Measurements from ENCODE around the gene SPOCK1.

The SPOCK1 gene

DNA sequence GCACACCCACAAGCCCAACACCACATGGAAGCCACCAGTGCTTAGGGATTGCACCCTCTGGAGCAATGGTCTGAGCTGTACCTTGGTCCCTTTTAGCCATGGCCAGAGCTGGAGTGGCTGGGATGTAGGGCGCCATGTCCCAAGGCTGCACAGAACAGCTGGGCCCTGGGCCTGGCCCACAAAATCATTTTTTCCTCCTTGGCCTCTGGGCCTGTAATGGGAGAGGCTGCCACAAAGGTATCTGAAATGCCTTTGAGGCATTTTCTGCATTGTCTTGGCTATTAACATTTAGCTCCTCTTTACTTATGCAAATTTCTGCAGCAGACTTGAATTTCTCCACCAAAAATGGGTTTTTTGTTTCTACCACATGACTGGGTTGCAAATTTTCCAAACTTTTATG lies 117.6 kb downstream of the SPOCK1 start:
- TF ChIP-seq, protein P1, sequence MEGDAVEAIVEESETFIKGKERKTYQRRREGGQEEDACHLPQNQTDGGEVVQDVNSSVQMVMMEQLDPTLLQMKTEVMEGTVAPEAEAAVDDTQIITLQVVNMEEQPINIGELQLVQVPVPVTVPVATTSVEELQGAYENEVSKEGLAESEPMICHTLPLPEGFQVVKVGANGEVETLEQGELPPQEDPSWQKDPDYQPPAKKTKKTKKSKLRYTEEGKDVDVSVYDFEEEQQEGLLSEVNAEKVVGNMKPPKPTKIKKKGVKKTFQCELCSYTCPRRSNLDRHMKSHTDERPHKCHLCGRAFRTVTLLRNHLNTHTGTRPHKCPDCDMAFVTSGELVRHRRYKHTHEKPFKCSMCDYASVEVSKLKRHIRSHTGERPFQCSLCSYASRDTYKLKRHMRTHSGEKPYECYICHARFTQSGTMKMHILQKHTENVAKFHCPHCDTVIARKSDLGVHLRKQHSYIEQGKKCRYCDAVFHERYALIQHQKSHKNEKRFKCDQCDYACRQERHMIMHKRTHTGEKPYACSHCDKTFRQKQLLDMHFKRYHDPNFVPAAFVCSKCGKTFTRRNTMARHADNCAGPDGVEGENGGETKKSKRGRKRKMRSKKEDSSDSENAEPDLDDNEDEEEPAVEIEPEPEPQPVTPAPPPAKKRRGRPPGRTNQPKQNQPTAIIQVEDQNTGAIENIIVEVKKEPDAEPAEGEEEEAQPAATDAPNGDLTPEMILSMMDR (IDR thresholded peaks at IDR 0.05; ENCODE audit: control extremely low read depth, extremely low read depth, low read depth, missing control alignments), result no peak
- no peak for DNase-seq (ENCODE audit: extremely low spot score)
- ChIA-PET POLR2A (no interaction called here), CTCF (interaction anchor here (1.7 kb wide), 1 partner anchor 61 kb away, joined by 5 read pairs; no protein-coding TSS in a partner anchor)

- ChIA-PET POLR2A (no interaction called here), CTCF (interaction anchor here (1.0 to 1.8 kb wide), 4 partner anchors 9 to 14 kb away, joined by 3 to 4 read pairs (median 4); no protein-coding TSS in a partner anchor)
- TF ChIP-seq, protein P1 (IDR thresholded peaks at IDR 0.05; ENCODE audit: control extremely low read depth, extremely low read depth, low read depth, missing control alignments), result no peak
- DNase-seq (ENCODE audit: extremely low spot score), result no peak
These were observed 119.4 kb downstream of the SPOCK1 start for GRCh38 chr5:137379555-137380286.

- TF ChIP-seq, protein P1 (IDR thresholded peaks at IDR 0.05; ENCODE audit: control extremely low read depth, extremely low read depth, low read depth, missing control alignments), result no peak
- ChIA-PET CTCF (interaction anchor here (1.1 kb wide), 1 partner anchor 12 kb away, joined by 3 read pairs; no protein-coding TSS in a partner anchor), POLR2A (no interaction called here)
- DNase-seq (ENCODE audit: extremely low spot score), result no peak
These were observed 123.2 kb downstream of the SPOCK1 start for GRCh38 chr5:137375741-137376526.

- DNase-seq (ENCODE audit: extremely low spot score), result no peak
- TF ChIP-seq, protein P1 (IDR thresholded peaks at IDR 0.05; ENCODE audit: control extremely low read depth, extremely low read depth, low read depth, missing control alignments), result no peak
- ChIA-PET POLR2A (no interaction called here), CTCF (no interaction called here)
These were observed 124.9 kb downstream of the SPOCK1 start for GRCh38 chr5:137374110-137374714.

DNA sequence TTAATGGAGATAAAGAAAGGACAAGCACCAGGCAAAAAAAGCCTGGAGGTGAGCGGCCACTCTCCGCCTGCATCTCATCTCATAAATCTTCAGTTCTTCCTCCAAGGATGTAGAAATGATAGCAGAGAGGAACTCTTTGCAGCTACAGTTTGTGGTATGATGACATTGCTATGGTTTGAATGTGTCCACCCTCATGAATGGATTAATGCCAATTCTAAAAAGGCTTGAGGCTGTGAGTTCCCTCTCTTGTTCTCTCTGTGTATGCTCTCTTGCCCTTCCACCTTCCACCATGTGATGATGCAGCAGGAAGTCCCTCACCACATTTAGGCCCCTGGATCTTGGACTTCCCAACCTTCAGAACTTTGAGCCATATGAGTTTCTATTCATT lies 126.4 kb downstream of the SPOCK1 start:
- DNase-seq (ENCODE audit: extremely low spot score), result no peak
- ChIA-PET POLR2A (no interaction called here), CTCF (no interaction called here)
- TF ChIP-seq, protein P1 (IDR thresholded peaks at IDR 0.05; ENCODE audit: control extremely low read depth, extremely low read depth, low read depth, missing control alignments), result no peak

DNA sequence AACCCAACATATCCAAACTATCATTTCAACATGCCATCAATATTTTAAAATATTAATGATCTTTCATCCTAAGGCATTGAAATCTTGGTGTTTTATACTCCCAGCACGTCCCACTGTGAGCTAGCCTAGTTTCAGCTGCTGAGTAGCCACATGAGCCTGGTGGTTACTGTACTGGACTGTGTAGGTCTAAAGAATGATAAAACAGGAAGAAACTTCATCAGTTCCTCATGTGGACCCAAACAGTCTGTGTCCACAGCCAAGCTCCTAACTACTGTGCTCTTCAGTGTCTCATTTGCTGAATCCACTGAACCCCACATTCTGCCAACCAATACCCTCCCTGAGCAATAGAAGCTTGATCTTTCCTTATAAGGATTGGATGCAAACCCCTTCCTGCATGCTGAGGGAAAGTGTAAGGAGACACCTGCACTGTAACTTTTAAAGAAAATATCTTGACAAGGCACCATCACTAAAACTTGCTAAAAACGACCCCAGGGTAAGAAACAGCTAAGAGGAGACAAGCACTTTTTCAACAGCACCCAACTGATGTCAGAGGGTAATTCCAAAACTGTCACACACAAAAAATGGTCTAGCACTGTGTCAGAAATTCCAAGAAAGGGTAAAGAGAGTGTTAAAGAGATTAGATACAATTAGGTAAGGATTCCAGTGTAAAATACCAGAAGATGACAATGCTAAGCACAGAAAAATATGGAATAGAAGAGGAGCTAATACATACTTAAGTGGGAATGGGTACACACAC lies 126.9 kb downstream of the SPOCK1 start:
- POLR2A ChIA-PET, result no interaction called here
- CTCF ChIA-PET, result interaction anchor here (1.0 kb wide), 1 partner anchor 27 kb away, joined by 4 read pairs; no protein-coding TSS in a partner anchor
- no peak for DNase-seq (ENCODE audit: extremely low spot score)
- TF ChIP-seq, protein P1 (IDR thresholded peaks at IDR 0.05; ENCODE audit: control extremely low read depth, extremely low read depth, low read depth, missing control alignments), result no peak

Measured in GM10248 (cell line).